ENCODE measurements around the gene ADAMTS2.

ADAMTS2 gene

DNA sequence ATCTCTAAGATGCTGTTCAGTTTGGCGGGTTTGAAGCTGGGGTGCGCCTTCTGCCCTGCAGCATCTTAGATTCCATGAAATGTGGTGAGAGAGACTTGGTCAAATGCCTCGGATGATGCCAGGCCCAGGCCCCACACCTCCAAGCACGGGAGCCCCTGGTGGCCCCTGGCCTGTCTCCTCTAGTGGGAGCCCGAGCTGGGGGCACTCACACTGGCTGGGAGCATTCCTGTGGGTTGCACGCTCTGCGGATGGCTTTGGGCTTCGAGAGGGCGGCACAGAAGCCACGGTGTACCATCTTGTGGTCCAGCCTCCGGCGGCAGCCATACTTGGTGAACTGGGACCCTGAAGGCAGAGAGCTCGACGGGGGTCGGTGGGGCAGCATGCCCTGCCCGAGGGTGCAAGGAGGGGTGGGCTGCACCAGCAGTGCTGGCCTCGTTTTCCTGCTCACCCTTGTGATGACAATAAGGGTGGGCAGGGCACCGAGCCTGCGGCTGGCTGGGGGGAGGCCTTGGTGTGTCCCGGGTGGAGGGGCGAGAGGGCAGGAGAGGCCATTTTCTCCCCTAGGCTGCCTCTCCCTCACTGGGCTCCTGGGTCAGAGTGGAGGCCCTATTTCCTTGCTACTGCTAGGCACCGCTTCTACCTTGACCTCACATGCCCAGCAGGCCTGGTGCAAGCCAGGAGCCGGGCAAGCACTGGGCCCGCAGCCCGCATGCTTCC lies 219.3 kb downstream of the ADAMTS2 start:
- H3K4me3 ChIP-seq (ENCODE audit: low read depth, low read length) = no peak overlapping the region
- DNase-seq (ENCODE audit: low read depth) = no peak
- TF ChIP-seq, protein P1, sequence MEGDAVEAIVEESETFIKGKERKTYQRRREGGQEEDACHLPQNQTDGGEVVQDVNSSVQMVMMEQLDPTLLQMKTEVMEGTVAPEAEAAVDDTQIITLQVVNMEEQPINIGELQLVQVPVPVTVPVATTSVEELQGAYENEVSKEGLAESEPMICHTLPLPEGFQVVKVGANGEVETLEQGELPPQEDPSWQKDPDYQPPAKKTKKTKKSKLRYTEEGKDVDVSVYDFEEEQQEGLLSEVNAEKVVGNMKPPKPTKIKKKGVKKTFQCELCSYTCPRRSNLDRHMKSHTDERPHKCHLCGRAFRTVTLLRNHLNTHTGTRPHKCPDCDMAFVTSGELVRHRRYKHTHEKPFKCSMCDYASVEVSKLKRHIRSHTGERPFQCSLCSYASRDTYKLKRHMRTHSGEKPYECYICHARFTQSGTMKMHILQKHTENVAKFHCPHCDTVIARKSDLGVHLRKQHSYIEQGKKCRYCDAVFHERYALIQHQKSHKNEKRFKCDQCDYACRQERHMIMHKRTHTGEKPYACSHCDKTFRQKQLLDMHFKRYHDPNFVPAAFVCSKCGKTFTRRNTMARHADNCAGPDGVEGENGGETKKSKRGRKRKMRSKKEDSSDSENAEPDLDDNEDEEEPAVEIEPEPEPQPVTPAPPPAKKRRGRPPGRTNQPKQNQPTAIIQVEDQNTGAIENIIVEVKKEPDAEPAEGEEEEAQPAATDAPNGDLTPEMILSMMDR (conservative IDR thresholded peaks at IDR 0.05; ENCODE audit: low read depth, low read length) = no peak

DNA sequence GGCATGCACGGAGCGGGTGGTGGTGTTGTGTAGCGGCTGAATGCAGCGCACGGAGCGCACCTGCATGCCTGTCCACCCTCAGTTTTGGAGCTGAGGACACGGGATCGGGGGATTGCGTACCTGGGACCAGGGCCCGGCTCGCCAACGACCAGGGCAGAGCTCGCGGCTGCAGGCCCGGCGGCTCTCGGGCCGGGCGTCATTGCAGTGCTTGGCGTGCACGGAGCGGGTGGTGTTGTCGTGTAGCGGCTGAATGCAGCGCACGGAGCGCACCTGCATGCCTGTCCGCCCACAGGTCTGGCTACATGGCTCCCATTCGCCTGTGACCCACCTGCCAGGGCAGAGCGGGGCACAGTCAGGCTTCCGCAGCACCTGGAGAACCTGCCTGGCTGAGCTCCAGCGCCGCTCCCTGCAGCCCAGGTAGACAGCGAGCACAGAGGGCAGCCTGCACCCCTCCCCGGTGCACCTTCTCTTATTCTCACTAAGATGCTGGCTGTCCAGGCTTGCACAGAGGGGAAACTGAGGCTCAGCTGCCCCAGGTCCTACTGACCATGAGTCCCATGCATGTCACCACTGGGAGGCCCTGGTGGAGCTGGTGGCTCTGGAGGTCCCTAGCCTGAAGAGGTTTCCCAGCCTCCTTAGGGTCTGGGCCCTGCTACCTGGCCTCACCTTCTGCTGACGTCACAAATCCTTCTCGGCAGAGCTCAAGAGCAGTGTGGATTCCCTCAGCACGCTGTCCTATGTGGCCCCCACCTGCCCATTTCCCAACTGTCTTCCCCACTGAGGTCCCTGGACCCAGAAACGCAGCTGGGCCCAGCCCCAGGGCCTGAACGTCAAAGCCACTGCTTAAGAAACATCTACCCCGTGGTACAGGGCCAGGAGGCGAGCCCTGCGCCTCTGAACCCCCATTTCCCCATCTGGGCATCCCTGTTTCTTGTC lies 220.1 kb downstream of the ADAMTS2 start:
- TF ChIP-seq, protein P1 (conservative IDR thresholded peaks at IDR 0.05; ENCODE audit: low read depth, low read length) = no peak
- no peak overlapping the region for H3K4me3 ChIP-seq (ENCODE audit: low read depth, low read length)
- DNase-seq (ENCODE audit: low read depth) = no peak

DNA sequence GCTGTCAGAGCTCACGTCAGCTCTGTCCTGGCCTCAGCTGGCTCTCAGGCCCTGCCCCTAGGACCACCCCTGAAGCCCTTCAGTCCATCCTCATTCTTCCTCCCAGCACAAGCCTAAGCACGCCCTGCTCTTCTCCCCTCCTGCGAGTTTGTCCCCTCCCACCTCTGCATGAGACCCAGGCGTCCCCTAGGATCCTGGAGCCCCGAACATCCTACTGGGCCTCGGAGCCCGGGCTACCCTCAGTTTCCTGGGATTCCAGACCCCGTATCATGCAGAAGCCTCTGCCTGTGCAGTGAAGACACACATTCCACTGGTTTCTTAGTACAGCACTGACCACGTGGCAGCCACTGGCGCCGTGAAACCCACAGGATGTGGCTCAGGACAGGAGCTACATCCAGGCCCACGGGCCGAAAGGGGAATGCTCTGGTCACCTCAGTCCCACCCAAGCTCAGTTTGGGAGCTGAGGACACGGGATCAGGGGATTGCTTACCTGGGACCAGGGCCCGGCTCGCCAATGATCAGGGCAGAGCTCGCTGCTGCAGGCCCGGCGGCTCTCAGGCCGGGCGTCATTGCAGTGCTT lies 220.9 kb downstream of the ADAMTS2 start:
- DNase-seq (ENCODE audit: low read depth) = no peak
- TF ChIP-seq, protein P1 (conservative IDR thresholded peaks at IDR 0.05; ENCODE audit: low read depth, low read length) = no peak
- H3K4me3 ChIP-seq (ENCODE audit: low read depth, low read length) = no peak overlapping the region

DNA sequence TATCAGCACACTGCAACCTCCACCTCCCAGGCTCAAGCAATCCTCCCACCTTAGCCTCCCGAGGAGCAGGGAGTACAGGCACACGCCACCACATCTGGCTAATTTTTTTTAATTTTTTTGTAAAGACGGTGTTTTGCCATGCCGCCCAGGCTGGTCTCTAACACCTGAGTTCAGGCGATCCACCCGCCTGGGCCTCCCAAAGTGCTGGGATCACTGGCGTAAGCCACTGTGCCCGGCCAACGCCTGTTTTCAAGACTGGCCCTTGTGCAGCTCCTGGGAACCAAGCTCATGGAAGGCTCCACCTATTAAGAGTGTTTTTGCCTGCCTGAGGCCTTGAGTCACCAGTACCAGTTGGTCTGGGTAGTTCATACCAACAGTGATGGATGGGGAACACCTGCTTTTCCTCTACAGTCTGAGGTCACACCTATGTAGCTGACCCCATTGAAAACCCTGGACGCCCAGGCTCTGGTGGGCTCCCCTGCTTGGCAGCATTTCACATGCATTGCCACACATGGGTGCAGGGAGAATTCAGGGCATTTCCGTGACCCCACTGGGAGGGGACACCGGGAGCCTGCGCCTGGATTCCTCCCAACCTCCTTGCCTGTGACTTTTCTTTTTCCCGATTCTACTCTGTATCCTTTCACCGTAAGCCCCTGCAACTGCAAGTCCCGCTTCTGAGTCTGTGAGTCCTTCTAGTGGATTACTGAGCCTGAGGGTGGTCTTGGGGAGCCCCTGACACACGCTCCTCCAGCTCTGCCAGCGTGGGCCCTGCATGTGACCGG lies 221.6 kb downstream of the ADAMTS2 start:
- no peak overlapping the region for H3K4me3 ChIP-seq (ENCODE audit: low read depth, low read length)
- TF ChIP-seq, protein P1 (conservative IDR thresholded peaks at IDR 0.05; ENCODE audit: low read depth, low read length) = no peak
- no peak for DNase-seq (ENCODE audit: low read depth)

DNA sequence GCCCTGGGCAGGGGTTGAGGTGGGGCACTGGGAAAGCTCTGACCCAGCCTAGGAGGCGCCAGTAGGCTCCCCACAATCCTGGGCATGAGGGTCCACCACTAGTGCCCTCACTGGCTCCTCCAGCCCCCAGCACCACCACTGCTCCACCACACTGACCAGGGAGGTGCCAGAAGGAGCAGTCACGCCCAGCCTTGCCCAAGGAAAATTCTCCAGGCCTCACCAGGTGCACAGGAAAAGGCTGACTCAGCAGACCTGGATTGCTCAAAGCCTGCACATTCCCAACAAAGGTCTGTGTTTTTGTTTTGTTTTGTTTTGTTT lies 222.2 kb downstream of the ADAMTS2 start:
- DNase-seq (ENCODE audit: low read depth) = no peak
- TF ChIP-seq, protein P1 (conservative IDR thresholded peaks at IDR 0.05; ENCODE audit: low read depth, low read length) = no peak
- H3K4me3 ChIP-seq (ENCODE audit: low read depth, low read length) = no peak overlapping the region

DNA sequence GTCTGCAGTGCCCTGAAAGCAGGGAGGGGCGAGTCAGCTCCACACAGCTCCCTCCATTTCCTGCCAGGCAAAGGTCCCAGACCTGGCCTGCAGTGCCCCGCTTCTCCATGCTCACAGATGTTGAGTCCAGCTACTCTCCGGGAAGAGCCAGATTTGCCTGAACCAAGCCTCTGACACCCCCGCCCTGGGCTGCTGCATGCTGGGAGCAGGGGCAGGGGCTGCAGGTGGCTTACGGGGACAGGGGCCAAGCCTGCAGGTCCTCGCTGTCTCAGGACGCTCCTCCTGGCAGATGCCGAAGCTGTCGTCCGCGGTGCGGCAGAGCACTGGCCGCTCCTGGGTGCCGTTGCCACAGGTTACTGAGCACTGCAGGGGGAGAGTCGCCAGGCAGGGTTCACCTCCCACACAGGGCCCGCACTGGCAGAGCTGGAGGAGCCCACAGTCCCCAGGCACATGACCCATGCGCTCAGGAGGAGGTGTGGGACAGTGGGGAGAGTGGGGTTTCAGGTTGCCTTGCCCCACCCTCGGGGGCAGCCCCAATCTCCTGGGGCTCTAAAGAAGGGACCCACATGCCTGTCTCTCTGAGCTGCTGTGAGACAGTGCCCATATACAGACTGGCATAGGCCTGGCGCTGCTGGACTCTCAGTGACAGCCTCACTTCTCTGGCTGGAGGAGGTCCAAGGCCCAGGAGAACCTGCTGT lies 222.7 kb downstream of the ADAMTS2 start:
- H3K4me3 ChIP-seq (ENCODE audit: low read depth, low read length) = no peak overlapping the region
- TF ChIP-seq, protein P1 (conservative IDR thresholded peaks at IDR 0.05; ENCODE audit: low read depth, low read length) = no peak

More for the DNA sequence above, 222.7 kb downstream of the ADAMTS2 start:
- no peak for DNase-seq (ENCODE audit: low read depth)

Measured in choroid plexus epithelial cell (primary cell).